ENCODE data around the gene CORO7.

The CORO7 gene

GRCh38 chr16:4412159-4412558, 4.2 kb downstream of the CORO7 start:
- Histone ChIP-seq H3K36me3 (peaks cover 64% of the 10 kb centered on the region), H3K4me1 (peaks cover 23% of the 10 kb centered on the region), H4K20me1 (peaks cover 91% of the 10 kb centered on the region), H3K27me3 (no peaks in the 10 kb centered on the region), H3K9ac (no peak overlapping the region; the same call in 1 of the 2 replicates), H3K4me3 (no peak overlapping the region), H3K4me2 (no peak overlapping the region), H3K27ac (no peak overlapping the region), H3K9me3 (no peaks in the 10 kb centered on the region)
- TF ChIP-seq Cebpa-rat (IDR thresholded peaks at IDR 0.05) = no peak

DNA sequence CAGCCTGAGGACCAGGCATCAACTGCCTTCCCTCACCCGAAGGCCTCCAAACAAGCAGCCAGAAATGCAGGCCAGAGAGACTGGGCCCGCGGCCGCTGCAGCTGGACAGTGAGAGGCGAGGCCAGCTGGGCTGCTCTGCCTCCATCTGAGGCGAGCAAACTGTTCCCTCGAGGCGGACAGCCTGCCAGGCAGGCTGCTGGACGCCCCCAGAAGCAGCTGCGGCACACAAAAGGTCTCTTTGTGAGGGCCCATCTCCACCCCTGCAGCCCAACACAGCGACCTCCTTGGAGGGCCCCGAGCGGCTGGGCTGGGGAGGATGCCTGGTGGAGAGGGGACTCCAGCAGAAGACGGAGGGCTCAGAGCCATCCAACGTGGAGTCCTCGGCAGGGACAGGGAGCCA, 4.7 kb downstream of the CORO7 start:
- Histone ChIP-seq H3K4me3 (no peak overlapping the region), H3K27me3 (no peaks in the 10 kb centered on the region), H3K4me1 (peaks cover 18% of the 10 kb centered on the region), H3K9me3 (no peaks in the 10 kb centered on the region), H3K27ac (no peak overlapping the region), H3K4me2 (no peak overlapping the region), H3K36me3 (peaks cover 68% of the 10 kb centered on the region), H3K9ac (no peak overlapping the region; the same call in 1 of the 2 replicates), H4K20me1 (peaks cover 92% of the 10 kb centered on the region)
- no peak for TF ChIP-seq Cebpa-rat (IDR thresholded peaks at IDR 0.05)

- Histone ChIP-seq H3K9me3 (no peaks in the 10 kb centered on the region), H3K27ac (no peak overlapping the region), H3K27me3 (no peaks in the 10 kb centered on the region), H3K36me3 (peaks cover 80% of the 10 kb centered on the region), H3K4me3 (no peak overlapping the region), H3K9ac (peak overlapping the region; percentile 31; the same call in 1 of the 2 replicates), H3K4me2 (no peak overlapping the region), H3K4me1 (peaks cover 18% of the 10 kb centered on the region), H4K20me1 (peaks cover 92% of the 10 kb centered on the region)
- TF ChIP-seq Cebpa-rat (IDR thresholded peaks at IDR 0.05) = no peak
These were observed 5.9 kb downstream of the CORO7 start for GRCh38 chr16:4410335-4411075.

DNA sequence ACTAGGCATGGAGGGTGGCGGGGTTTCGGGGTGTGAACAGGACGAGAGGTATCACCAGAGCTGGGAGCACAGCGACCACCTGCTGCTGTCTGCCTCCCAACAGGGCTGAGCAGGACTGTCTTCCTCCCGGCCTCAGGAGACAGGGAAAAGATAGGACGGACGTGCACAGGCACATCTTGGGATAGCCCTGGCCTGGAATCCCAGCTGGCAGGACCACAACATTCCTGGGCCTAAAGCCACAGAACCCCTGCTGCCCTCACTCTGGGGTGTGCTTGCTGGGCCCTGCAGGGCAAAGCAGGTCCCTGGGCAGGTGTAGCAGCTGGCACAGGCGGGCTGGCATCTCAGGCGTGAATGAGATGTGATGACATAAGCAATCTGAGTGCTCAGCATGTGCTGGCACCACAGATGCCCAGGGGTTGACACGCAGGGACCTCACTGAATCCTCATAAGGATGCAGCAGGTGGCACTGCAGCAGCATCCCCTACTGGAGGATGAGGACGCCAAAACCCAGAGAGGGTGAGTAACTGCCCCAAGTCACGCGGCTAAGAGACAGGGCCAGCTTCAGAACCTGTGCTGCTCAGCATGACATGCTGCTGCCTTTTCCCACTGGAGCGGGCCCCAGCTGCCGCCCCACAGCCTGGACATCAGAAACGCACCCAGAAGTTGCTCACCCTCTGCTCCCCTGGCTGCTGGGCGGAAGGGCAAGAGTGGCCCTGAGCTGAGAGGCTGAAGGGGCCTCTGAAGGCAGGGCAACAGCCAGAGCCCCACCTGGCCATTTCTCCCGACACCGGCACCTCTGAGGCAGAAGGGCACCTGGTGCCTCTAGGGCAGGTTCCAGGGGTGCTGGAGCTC, 7.1 kb downstream of the CORO7 start:
- Histone ChIP-seq H3K4me2 (no peak overlapping the region), H3K9ac (no peak overlapping the region), H4K20me1 (peaks cover 92% of the 10 kb centered on the region), H3K4me3 (no peak overlapping the region), H3K27me3 (no peaks in the 10 kb centered on the region), H3K36me3 (peaks cover 92% of the 10 kb centered on the region), H3K9me3 (no peaks in the 10 kb centered on the region), H3K27ac (no peak overlapping the region), H3K4me1 (peaks cover 7% of the 10 kb centered on the region)
- no peak for TF ChIP-seq Cebpa-rat (IDR thresholded peaks at IDR 0.05)

- peaks cover 92% of the 10 kb centered on the region for H4K20me1 ChIP-seq
- peak overlapping the region; percentile 41; the same call in 1 of the 2 replicates for H3K9ac ChIP-seq
- H3K27ac ChIP-seq = no peak overlapping the region
These were observed 8.1 kb downstream of the CORO7 start for GRCh38 chr16:4408323-4408690.

GRCh38 chr16:4407543-4408322, 8.7 kb downstream of the CORO7 start:
- H3K36me3 ChIP-seq = peaks cover 100% of the 10 kb centered on the region
- H3K9ac ChIP-seq = 0 out of 2 replicates have a peak overlapping the region, but pooled peaks have one; percentile 41
- H3K27ac ChIP-seq = no peak overlapping the region
- no peaks in the 10 kb centered on the region for H3K9me3 ChIP-seq
- no peaks in the 10 kb centered on the region for H3K27me3 ChIP-seq
- H4K20me1 ChIP-seq = peaks cover 92% of the 10 kb centered on the region
- H3K4me3 ChIP-seq = no peak overlapping the region
- no peak overlapping the region for H3K4me2 ChIP-seq
- H3K4me1 ChIP-seq = no peaks in the 10 kb centered on the region
- TF ChIP-seq Cebpa-rat (IDR thresholded peaks at IDR 0.05) = no peak

More at GRCh38 chr16:4408323-4408690, 8.1 kb downstream of the CORO7 start:
- H3K27me3 ChIP-seq = no peaks in the 10 kb centered on the region
- no peak overlapping the region for H3K4me2 ChIP-seq
- H3K4me3 ChIP-seq = no peak overlapping the region
- H3K9me3 ChIP-seq = no peaks in the 10 kb centered on the region
- no peaks in the 10 kb centered on the region for H3K4me1 ChIP-seq
- peaks cover 100% of the 10 kb centered on the region for H3K36me3 ChIP-seq
- no peak for TF ChIP-seq Cebpa-rat (IDR thresholded peaks at IDR 0.05)

DNA sequence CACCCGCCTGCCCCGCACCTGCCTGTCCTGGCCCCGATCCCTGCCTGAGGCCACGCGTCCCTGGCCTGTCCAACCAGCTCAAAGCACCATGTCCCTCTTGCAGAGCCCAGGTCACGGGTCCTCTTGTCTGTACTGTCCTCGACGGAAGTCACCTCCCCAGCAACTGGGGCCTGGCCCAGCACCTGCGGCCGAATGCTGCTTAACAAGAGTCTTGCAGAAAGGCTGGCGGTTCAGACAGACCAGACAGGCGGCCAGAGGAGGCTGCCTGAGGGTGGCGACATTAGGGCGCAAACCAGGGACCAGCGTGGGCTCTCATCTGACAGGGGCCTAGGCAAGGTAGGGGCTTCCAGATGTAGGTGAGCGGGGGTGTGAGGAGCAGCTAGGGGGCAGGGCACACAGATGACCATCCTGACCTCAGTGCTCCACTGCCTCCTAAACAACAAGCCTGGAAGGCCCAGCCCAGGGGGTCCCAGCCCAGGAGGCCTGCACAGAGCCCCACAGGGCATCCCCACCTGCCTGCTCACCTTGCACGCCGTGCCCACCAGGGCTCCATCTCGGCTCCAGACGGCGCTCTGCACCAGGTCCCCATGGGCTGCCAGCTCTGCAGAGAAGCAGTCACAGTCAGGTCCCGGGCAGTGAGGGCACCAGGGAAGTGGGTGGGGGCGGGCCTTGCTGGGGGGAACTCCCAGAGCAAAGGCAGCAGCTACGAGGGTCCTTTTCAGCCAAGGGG, 11.3 kb downstream of the CORO7 start:
- peaks cover 99% of the 10 kb centered on the region for H3K36me3 ChIP-seq
- H3K4me1 ChIP-seq = peaks cover 5% of the 10 kb centered on the region

DNA sequence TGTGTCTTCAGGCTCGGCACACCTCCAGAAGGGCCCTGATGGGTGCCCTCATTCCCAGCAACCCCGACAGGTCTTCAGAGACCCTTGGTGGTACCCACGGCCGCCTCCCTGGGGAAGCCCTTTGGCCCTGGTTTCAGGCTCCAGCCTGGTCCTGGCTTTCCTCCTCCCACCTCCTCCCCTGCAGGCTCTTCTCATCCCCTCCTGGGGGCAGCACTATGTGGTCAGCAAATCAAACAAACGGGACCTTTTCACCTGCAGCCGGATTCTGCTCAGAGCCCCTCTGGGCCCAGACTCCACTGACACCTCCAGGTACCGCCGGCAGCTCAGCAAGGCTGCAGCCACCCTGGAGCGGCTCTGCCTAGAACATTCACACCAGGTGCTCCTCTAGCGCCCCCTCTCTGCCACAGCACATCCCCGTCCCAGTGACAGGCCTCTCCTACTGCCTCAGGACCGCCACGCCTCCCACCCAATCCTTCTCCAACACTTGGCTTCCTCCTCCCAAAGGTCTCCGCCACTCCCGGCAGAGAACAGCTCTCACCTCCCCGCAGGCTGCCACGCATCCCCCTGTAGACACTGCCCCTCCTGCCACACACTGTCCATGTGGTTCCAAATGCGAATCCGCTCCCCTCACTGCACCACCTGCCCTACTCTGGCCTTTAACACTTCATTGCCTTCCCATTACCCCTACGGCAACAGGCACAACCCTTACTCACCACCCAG, 12.0 kb downstream of the CORO7 start:
- Histone ChIP-seq H3K27ac (no peak overlapping the region), H3K4me2 (no peak overlapping the region), H3K4me3 (no peak overlapping the region), H3K9me3 (no peaks in the 10 kb centered on the region), H3K9ac (no peak overlapping the region), H4K20me1 (peaks cover 79% of the 10 kb centered on the region), H3K36me3 (peaks cover 99% of the 10 kb centered on the region), H3K27me3 (no peaks in the 10 kb centered on the region), H3K4me1 (peaks cover 5% of the 10 kb centered on the region)
- no peak for TF ChIP-seq Cebpa-rat (IDR thresholded peaks at IDR 0.05)

More for the DNA sequence above, 11.3 kb downstream of the CORO7 start:
- Histone ChIP-seq H3K4me2 (no peak overlapping the region), H4K20me1 (peaks cover 87% of the 10 kb centered on the region), H3K4me3 (no peak overlapping the region), H3K9me3 (no peaks in the 10 kb centered on the region), H3K9ac (no peak overlapping the region), H3K27me3 (no peaks in the 10 kb centered on the region), H3K27ac (no peak overlapping the region)
- TF ChIP-seq Cebpa-rat (IDR thresholded peaks at IDR 0.05) = no peak

Data from BLaER1 (cell line).